ENCODE measurements around the gene OR4F15. TPM values are rescaled to one million over a fixed set of nuclear protein-coding genes. Genes with fewer than 3 reads are reported as not detected.

OR4F15 gene
- total and polyA plus RNA-seq, 2 donors (not counting 3 experiments of a cell fraction or from before 2014, with no cell fraction given), result not detected

- Histone ChIP-seq H3K79me2 (ENCODE audit: control insufficient read depth, insufficient read depth, low read length) (no peaks in the 10 kb centered on the region), H3K9me1 (replicated peaks; ENCODE audit: control insufficient read depth, extremely low read depth, insufficient read depth, low read length) (no peaks in the 10 kb centered on the region), H3K27me3 (ENCODE audit: control insufficient read depth in 2 of 2, insufficient read depth in 2 of 2, low read length in 2 of 2) (no peaks in the 10 kb centered on the region), H3K4me2 (ENCODE audit: insufficient read depth, low read length) (no peak overlapping the region), H4K20me1 (replicated peaks; ENCODE audit: control insufficient read depth, extremely low read depth, insufficient read depth, low read length) (no peaks in the 10 kb centered on the region), H3K27ac (ENCODE audit: insufficient read depth, low read depth, low read length) (no peak overlapping the region), H2AFZ (ENCODE audit: low read depth, low read length) (no peak overlapping the region), H3K36me3 (ENCODE audit: control insufficient read depth in 2 of 2, extremely low read depth in 1 of 2, insufficient read depth in 2 of 2, low read length in 2 of 2) (no peaks in the 10 kb centered on the region), H3K9ac (replicated peaks; ENCODE audit: extremely low read depth, insufficient read depth, low read length) (no peak overlapping the region), H3K9me3 (replicated peaks; ENCODE audit: control insufficient read depth, insufficient read depth, low read length) (no peaks in the 10 kb centered on the region), H3K4me1 (ENCODE audit: control insufficient read depth, extremely low read depth, insufficient read depth, low read length) (no peaks in the 10 kb centered on the region), H3K4me3 (replicated peaks in 1 of 3; ENCODE audit: insufficient read depth in 1 of 3, low read depth in 1 of 3, low read length in 3 of 3) (no peak overlapping the region)
- dilution Hi-C loops (cut with MboI; ENCODE audit: extremely low pct_ligation_motif_present, low sequenced_read_pairs) (no loop called here), intact Hi-C loops (cut with micrococcal nuclease) (no loop called here)
- ChIA-PET POLR2A (no interaction called here), CTCF (no interaction called here)
- FAIRE-seq (no peak), DNase-seq (ENCODE audit: low read depth, low spot score) (peak; percentile 24)
- no TSS peak for BruUV-seq (replicated peaks)
- no peak for TF ChIP-seq MYC (IDR thresholded peaks at IDR 0.05; ENCODE audit: low read depth, low read length)
- TF ChIP-seq POLR2A (IDR thresholded peaks at IDR 0.05; ENCODE audit: low read depth, low read length), result no peak
- TF ChIP-seq, protein P1, sequence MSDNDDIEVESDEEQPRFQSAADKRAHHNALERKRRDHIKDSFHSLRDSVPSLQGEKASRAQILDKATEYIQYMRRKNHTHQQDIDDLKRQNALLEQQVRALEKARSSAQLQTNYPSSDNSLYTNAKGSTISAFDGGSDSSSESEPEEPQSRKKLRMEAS (IDR thresholded peaks at IDR 0.05; ENCODE audit: insufficient read depth, insufficient read length), result no peak
- TF ChIP-seq JUN (IDR thresholded peaks at IDR 0.05; ENCODE audit: borderline replicate concordance, insufficient read depth, insufficient read length, low read depth), result peak; percentile 27
- peak; percentile 67 for TF ChIP-seq FOS (IDR thresholded peaks at IDR 0.05; ENCODE audit: borderline replicate concordance, insufficient read depth, low read length)
Observed at GRCh38 chr15:101795455-101795854, 16.5 kb upstream of the OR4F15 start.

DNA sequence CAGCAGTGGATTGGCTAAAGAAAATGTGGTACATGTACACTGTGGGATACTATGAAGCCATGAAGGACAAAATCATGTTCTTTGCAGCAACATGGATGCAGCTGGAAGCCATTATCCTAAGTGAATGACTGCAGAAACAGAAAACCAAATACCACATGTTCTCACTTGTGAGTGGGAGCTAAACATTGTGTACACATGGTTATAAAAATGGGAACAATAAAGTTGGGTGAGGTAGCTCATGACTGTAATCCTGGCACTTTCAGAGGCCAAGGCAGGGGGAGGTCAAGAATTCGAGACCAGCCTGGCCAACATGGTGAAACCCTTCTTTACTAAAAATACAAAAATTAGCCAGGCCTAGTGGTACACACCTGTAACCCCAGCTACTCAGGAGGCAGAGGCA, 12.3 kb upstream of the OR4F15 start:
- intact Hi-C loops (cut with micrococcal nuclease), result no loop called here
- Histone ChIP-seq H3K79me2 (ENCODE audit: control insufficient read depth, insufficient read depth, low read length) (no peaks in the 10 kb centered on the region), H3K36me3 (ENCODE audit: control insufficient read depth in 2 of 2, extremely low read depth in 1 of 2, insufficient read depth in 2 of 2, low read length in 2 of 2) (no peaks in the 10 kb centered on the region), H3K4me2 (ENCODE audit: insufficient read depth, low read length) (no peak overlapping the region), H2AFZ (ENCODE audit: low read depth, low read length) (no peak overlapping the region), H3K4me1 (ENCODE audit: control insufficient read depth, extremely low read depth, insufficient read depth, low read length) (no peaks in the 10 kb centered on the region), H3K27me3 (ENCODE audit: control insufficient read depth in 2 of 2, insufficient read depth in 2 of 2, low read length in 2 of 2) (no peaks in the 10 kb centered on the region), H3K27ac (ENCODE audit: insufficient read depth, low read depth, low read length) (no peak overlapping the region), H4K20me1 (replicated peaks; ENCODE audit: control insufficient read depth, extremely low read depth, insufficient read depth, low read length) (no peaks in the 10 kb centered on the region), H3K9me1 (replicated peaks; ENCODE audit: control insufficient read depth, extremely low read depth, insufficient read depth, low read length) (no peaks in the 10 kb centered on the region), H3K9me3 (replicated peaks; ENCODE audit: control insufficient read depth, insufficient read depth, low read length) (no peaks in the 10 kb centered on the region), H3K4me3 (replicated peaks in 1 of 3; ENCODE audit: insufficient read depth in 1 of 3, low read depth in 1 of 3, low read length in 3 of 3) (no peak overlapping the region), H3K9ac (replicated peaks; ENCODE audit: extremely low read depth, insufficient read depth, low read length) (no peak overlapping the region)
- no peak for DNase-seq (ENCODE audit: low read depth, low spot score)
- no peak for FAIRE-seq
- ChIA-PET POLR2A (no interaction called here), CTCF (no interaction called here)
- TF ChIP-seq POLR2AphosphoS5 (IDR thresholded peaks at IDR 0.05; ENCODE audit: insufficient read depth, low read depth, low read length) (no peak), EZH2 (IDR thresholded peaks at IDR 0.05; ENCODE audit: borderline replicate concordance, low read depth, low read length, severe bottlenecking) (no peak), POLR2A (IDR thresholded peaks at IDR 0.05; ENCODE audit: low read depth, low read length) (no peak), MYC (IDR thresholded peaks at IDR 0.05; ENCODE audit: low read depth, low read length) (no peak), GATA2 (IDR thresholded peaks at IDR 0.05; ENCODE audit: insufficient read depth, insufficient read length, low read depth, low read length) (no peak), JUN (IDR thresholded peaks at IDR 0.05; ENCODE audit: borderline replicate concordance, insufficient read depth, insufficient read length, low read depth) (no peak), FOS (IDR thresholded peaks at IDR 0.05; ENCODE audit: borderline replicate concordance, insufficient read depth, low read length) (no peak)
- TF ChIP-seq, protein P1 (IDR thresholded peaks at IDR 0.05; ENCODE audit: insufficient read depth, insufficient read length), result no peak
- TF ChIP-seq, protein P2, sequence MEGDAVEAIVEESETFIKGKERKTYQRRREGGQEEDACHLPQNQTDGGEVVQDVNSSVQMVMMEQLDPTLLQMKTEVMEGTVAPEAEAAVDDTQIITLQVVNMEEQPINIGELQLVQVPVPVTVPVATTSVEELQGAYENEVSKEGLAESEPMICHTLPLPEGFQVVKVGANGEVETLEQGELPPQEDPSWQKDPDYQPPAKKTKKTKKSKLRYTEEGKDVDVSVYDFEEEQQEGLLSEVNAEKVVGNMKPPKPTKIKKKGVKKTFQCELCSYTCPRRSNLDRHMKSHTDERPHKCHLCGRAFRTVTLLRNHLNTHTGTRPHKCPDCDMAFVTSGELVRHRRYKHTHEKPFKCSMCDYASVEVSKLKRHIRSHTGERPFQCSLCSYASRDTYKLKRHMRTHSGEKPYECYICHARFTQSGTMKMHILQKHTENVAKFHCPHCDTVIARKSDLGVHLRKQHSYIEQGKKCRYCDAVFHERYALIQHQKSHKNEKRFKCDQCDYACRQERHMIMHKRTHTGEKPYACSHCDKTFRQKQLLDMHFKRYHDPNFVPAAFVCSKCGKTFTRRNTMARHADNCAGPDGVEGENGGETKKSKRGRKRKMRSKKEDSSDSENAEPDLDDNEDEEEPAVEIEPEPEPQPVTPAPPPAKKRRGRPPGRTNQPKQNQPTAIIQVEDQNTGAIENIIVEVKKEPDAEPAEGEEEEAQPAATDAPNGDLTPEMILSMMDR (IDR thresholded peaks at IDR 0.05; ENCODE audit: extremely low read depth in 1 of 2, insufficient read depth in 1 of 2, low read depth in 1 of 2, low read length in 2 of 2), result no peak
- no TSS peak for BruUV-seq (replicated peaks)
- dilution Hi-C loops (cut with MboI; ENCODE audit: extremely low pct_ligation_motif_present, low sequenced_read_pairs), result no loop called here
